ENCODE results near the gene NOL7. TPM values are rescaled to one million over a fixed set of nuclear protein-coding genes. Genes with fewer than 3 reads are reported as not detected.

Gene NOL7
- total RNA-seq, 1 donor from 2014 or later, result 100 TPM

GRCh38 chr6:13638626-13639025 lies 23.5 kb downstream of the NOL7 start:
- H3K27me3 Mint-ChIP-seq (ENCODE audit: insufficient read depth), result no peaks in the 10 kb centered on the region
- H3K27ac Mint-ChIP-seq, result peak overlapping the region; percentile 79
- no peak for DNase-seq (ENCODE audit: low spot score)
- no peaks in the 10 kb centered on the region for H3K9me3 Mint-ChIP-seq
- intact Hi-C loops (cut with micrococcal nuclease), result no loop called here
- H3K36me3 Mint-ChIP-seq (ENCODE audit: low read depth), result peaks cover 53% of the 10 kb centered on the region
- H3K4me3 Mint-ChIP-seq, result no peak overlapping the region
- H3K4me1 Mint-ChIP-seq (ENCODE audit: low read depth), result peaks cover 51% of the 10 kb centered on the region

GRCh38 chr6:13641315-13641714 lies 26.2 kb downstream of the NOL7 start:
- Mint-ChIP-seq H3K27me3 (ENCODE audit: insufficient read depth) (no peaks in the 10 kb centered on the region), H3K4me3 (no peak overlapping the region), H3K36me3 (ENCODE audit: low read depth) (peaks cover 43% of the 10 kb centered on the region), H3K4me1 (ENCODE audit: low read depth) (peaks cover 36% of the 10 kb centered on the region), H3K27ac (no peak overlapping the region), H3K9me3 (no peaks in the 10 kb centered on the region)
- intact Hi-C loops (cut with micrococcal nuclease), result no loop called here
- no peak for DNase-seq (ENCODE audit: low spot score)

GRCh38 chr6:13643125-13643524 lies 28.0 kb downstream of the NOL7 start:
- Mint-ChIP-seq H3K9me3 (no peaks in the 10 kb centered on the region), H3K4me3 (no peak overlapping the region), H3K27me3 (ENCODE audit: insufficient read depth) (no peaks in the 10 kb centered on the region), H3K36me3 (ENCODE audit: low read depth) (peaks cover 31% of the 10 kb centered on the region), H3K27ac (no peak overlapping the region), H3K4me1 (ENCODE audit: low read depth) (peaks cover 18% of the 10 kb centered on the region)
- DNase-seq (ENCODE audit: low spot score), result no peak
- intact Hi-C loops (cut with micrococcal nuclease), result no loop called here

- Mint-ChIP-seq H3K27me3 (ENCODE audit: insufficient read depth) (no peaks in the 10 kb centered on the region), H3K4me3 (no peak overlapping the region), H3K4me1 (ENCODE audit: low read depth) (peaks cover 10% of the 10 kb centered on the region), H3K27ac (no peak overlapping the region), H3K9me3 (no peaks in the 10 kb centered on the region), H3K36me3 (ENCODE audit: low read depth) (peaks cover 20% of the 10 kb centered on the region)
- intact Hi-C loops (cut with micrococcal nuclease), result loop anchor here (2.0 kb wide), 1 partner anchor 16 kb away; no protein-coding TSS in a partner anchor
- no peak for DNase-seq (ENCODE audit: low spot score)
These were observed 33.7 kb downstream of the NOL7 start for GRCh38 chr6:13648850-13649249.

- H3K27me3 Mint-ChIP-seq (ENCODE audit: insufficient read depth), result no peaks in the 10 kb centered on the region
- H3K4me3 Mint-ChIP-seq, result no peak overlapping the region
- H3K9me3 Mint-ChIP-seq, result no peaks in the 10 kb centered on the region
- H3K27ac Mint-ChIP-seq, result peak overlapping the region; percentile 18
- peaks cover 19% of the 10 kb centered on the region for H3K36me3 Mint-ChIP-seq (ENCODE audit: low read depth)
- peaks cover 10% of the 10 kb centered on the region for H3K4me1 Mint-ChIP-seq (ENCODE audit: low read depth)
- no peak for DNase-seq (ENCODE audit: low spot score)
- intact Hi-C loops (cut with micrococcal nuclease), result loop anchor here (2.0 kb wide), 1 partner anchor 15 kb away; no protein-coding TSS in a partner anchor
These were observed 34.3 kb downstream of the NOL7 start for GRCh38 chr6:13649393-13649792.

GRCh38 chr6:13653296-13653695 lies 38.2 kb downstream of the NOL7 start:
- intact Hi-C loops (cut with micrococcal nuclease), result no loop called here
- H3K4me3 Mint-ChIP-seq, result no peak overlapping the region
- DNase-seq (ENCODE audit: low spot score), result no peak
- no peaks in the 10 kb centered on the region for H3K9me3 Mint-ChIP-seq
- no peaks in the 10 kb centered on the region for H3K27me3 Mint-ChIP-seq (ENCODE audit: insufficient read depth)
- no peak overlapping the region for H3K27ac Mint-ChIP-seq
- peaks cover 23% of the 10 kb centered on the region for H3K36me3 Mint-ChIP-seq (ENCODE audit: low read depth)
- H3K4me1 Mint-ChIP-seq (ENCODE audit: low read depth), result peaks cover 22% of the 10 kb centered on the region

- intact Hi-C loops (cut with micrococcal nuclease), result no loop called here
- peaks cover 19% of the 10 kb centered on the region for H3K4me1 Mint-ChIP-seq (ENCODE audit: low read depth)
- DNase-seq (ENCODE audit: low spot score), result no peak
- H3K27me3 Mint-ChIP-seq (ENCODE audit: insufficient read depth), result no peaks in the 10 kb centered on the region
- no peak overlapping the region for H3K4me3 Mint-ChIP-seq
- no peak overlapping the region for H3K27ac Mint-ChIP-seq
- H3K36me3 Mint-ChIP-seq (ENCODE audit: low read depth), result peaks cover 22% of the 10 kb centered on the region
- no peaks in the 10 kb centered on the region for H3K9me3 Mint-ChIP-seq
These were observed 39.4 kb downstream of the NOL7 start for GRCh38 chr6:13654496-13654895.

- DNase-seq (ENCODE audit: low spot score), result no peak
- intact Hi-C loops (cut with micrococcal nuclease), result no loop called here
- Mint-ChIP-seq H3K27ac (no peak overlapping the region), H3K27me3 (ENCODE audit: insufficient read depth) (no peaks in the 10 kb centered on the region), H3K4me1 (ENCODE audit: low read depth) (peaks cover 19% of the 10 kb centered on the region), H3K36me3 (ENCODE audit: low read depth) (peaks cover 16% of the 10 kb centered on the region), H3K4me3 (no peak overlapping the region), H3K9me3 (no peaks in the 10 kb centered on the region)
These were observed 40.6 kb downstream of the NOL7 start for GRCh38 chr6:13655700-13656099.

- Mint-ChIP-seq H3K27me3 (ENCODE audit: insufficient read depth) (no peaks in the 10 kb centered on the region), H3K27ac (no peak overlapping the region), H3K36me3 (ENCODE audit: low read depth) (peaks cover 10% of the 10 kb centered on the region), H3K9me3 (no peaks in the 10 kb centered on the region), H3K4me3 (no peak overlapping the region), H3K4me1 (ENCODE audit: low read depth) (peaks cover 51% of the 10 kb centered on the region)
- DNase-seq (ENCODE audit: low spot score), result no peak
- intact Hi-C loops (cut with micrococcal nuclease), result no loop called here
These were observed 45.1 kb downstream of the NOL7 start for GRCh38 chr6:13660273-13660672.

GRCh38 chr6:13660893-13661292 lies 45.8 kb downstream of the NOL7 start:
- no peaks in the 10 kb centered on the region for H3K27me3 Mint-ChIP-seq (ENCODE audit: insufficient read depth)
- peaks cover 52% of the 10 kb centered on the region for H3K4me1 Mint-ChIP-seq (ENCODE audit: low read depth)
- intact Hi-C loops (cut with micrococcal nuclease), result no loop called here
- no peak overlapping the region for H3K4me3 Mint-ChIP-seq
- H3K9me3 Mint-ChIP-seq, result no peaks in the 10 kb centered on the region
- H3K36me3 Mint-ChIP-seq (ENCODE audit: low read depth), result peaks cover 6% of the 10 kb centered on the region
- H3K27ac Mint-ChIP-seq, result no peak overlapping the region
- DNase-seq (ENCODE audit: low spot score), result no peak

GRCh38 chr6:13661647-13662046 lies 46.5 kb downstream of the NOL7 start:
- peaks cover 5% of the 10 kb centered on the region for H3K36me3 Mint-ChIP-seq (ENCODE audit: low read depth)
- intact Hi-C loops (cut with micrococcal nuclease), result no loop called here
- H3K4me1 Mint-ChIP-seq (ENCODE audit: low read depth), result peaks cover 55% of the 10 kb centered on the region
- no peak overlapping the region for H3K27ac Mint-ChIP-seq
- no peaks in the 10 kb centered on the region for H3K27me3 Mint-ChIP-seq (ENCODE audit: insufficient read depth)
- no peak overlapping the region for H3K4me3 Mint-ChIP-seq
- no peak for DNase-seq (ENCODE audit: low spot score)
- H3K9me3 Mint-ChIP-seq, result no peaks in the 10 kb centered on the region

- DNase-seq (ENCODE audit: low spot score), result no peak
- Mint-ChIP-seq H3K4me1 (ENCODE audit: low read depth) (peaks cover 64% of the 10 kb centered on the region), H3K27ac (peak overlapping the region; percentile 0), H3K36me3 (ENCODE audit: low read depth) (peaks cover 6% of the 10 kb centered on the region), H3K27me3 (ENCODE audit: insufficient read depth) (no peaks in the 10 kb centered on the region), H3K9me3 (no peaks in the 10 kb centered on the region), H3K4me3 (no peak overlapping the region)
- intact Hi-C loops (cut with micrococcal nuclease), result no loop called here
These were observed 47.7 kb downstream of the NOL7 start for GRCh38 chr6:13662651-13663334.

GRCh38 chr6:13663986-13664385 lies 48.9 kb downstream of the NOL7 start:
- H3K9me3 Mint-ChIP-seq, result no peaks in the 10 kb centered on the region
- DNase-seq (ENCODE audit: low spot score), result no peak
- no peak overlapping the region for H3K4me3 Mint-ChIP-seq
- intact Hi-C loops (cut with micrococcal nuclease), result loop anchor here (2.0 kb wide), 1 partner anchor 15 kb away; no protein-coding TSS in a partner anchor
- H3K4me1 Mint-ChIP-seq (ENCODE audit: low read depth), result peaks cover 76% of the 10 kb centered on the region
- no peak overlapping the region for H3K27ac Mint-ChIP-seq
- peaks cover 9% of the 10 kb centered on the region for H3K36me3 Mint-ChIP-seq (ENCODE audit: low read depth)
- H3K27me3 Mint-ChIP-seq (ENCODE audit: insufficient read depth), result no peaks in the 10 kb centered on the region

All from activated T-helper 1 cell treated with anti-CD3 and anti-CD28 coated beads, Interleukin-12 subunit alpha, Interleukin-12 subunit beta, Interleukin-2, Interleukin-4 antibody, amounts not matched to agents 30 ng/mL and 10 ng/mL and 1 ng/mL, durations not matched to agents 14 hours and 24 hours and 36 hours (primary cell).